Progenitor cell of endocrine pancreas (in vitro differentiated cells): ENCODE measurements around the gene B4GALT1. TPM values are rescaled to one million over a fixed set of nuclear protein-coding genes. Genes with fewer than 3 reads are reported as not detected.

Source experiments
- DNase-seq: peaks from one replicate; pipeline ENCODE4 v3.0.0; 2021; ENCODE audit warnings: low spot score; ENCODE audit not compliant: unreplicated experiment
- H3K27ac Mint-ChIP-seq: 2 replicates; pipeline ENCODE4 v1.8.0; 2021; ENCODE audit warnings: mild to moderate bottlenecking, moderate library complexity, mixed read lengths
- H3K27me3 Mint-ChIP-seq: 2 replicates; pipeline ENCODE4 v1.8.0; 2021; ENCODE audit warnings: mixed read lengths
- H3K36me3 Mint-ChIP-seq: 2 replicates; pipeline ENCODE4 v1.8.0; 2022; ENCODE audit warnings: mixed read lengths; ENCODE audit not compliant: insufficient read depth
- H3K4me1 Mint-ChIP-seq: 2 replicates; pipeline ENCODE4 v1.8.0; 2021; ENCODE audit warnings: low read depth, mixed read lengths
- H3K4me3 Mint-ChIP-seq: 2 replicates; pipeline ENCODE4 v1.8.0; 2021; ENCODE audit warnings: low read depth, mild to moderate bottlenecking, moderate library complexity, mixed read lengths
- H3K9me3 Mint-ChIP-seq: 2 replicates; pipeline ENCODE4 v1.8.0; 2021; ENCODE audit warnings: low read depth, mixed read lengths
- total RNA-seq: library from RNA; stranded (reverse); gene quantifications from 2 replicates; pipeline ENCODE4 v1.2.1, GENCODE V29; 2021
- TF ChIP-seq, protein P1 (sequence below): fragments of 200-600 bp; sonication (generic); IDR thresholded peaks from one replicate; pipeline ENCODE4 v1.5.0; 2021; ENCODE audit warnings: antibody characterized with exemption, mild to moderate bottlenecking; ENCODE audit not compliant: unreplicated experiment

Gene B4GALT1
- total RNA-seq, 1 donor from 2014 or later: 49.9 TPM

- TF ChIP-seq, protein P1, sequence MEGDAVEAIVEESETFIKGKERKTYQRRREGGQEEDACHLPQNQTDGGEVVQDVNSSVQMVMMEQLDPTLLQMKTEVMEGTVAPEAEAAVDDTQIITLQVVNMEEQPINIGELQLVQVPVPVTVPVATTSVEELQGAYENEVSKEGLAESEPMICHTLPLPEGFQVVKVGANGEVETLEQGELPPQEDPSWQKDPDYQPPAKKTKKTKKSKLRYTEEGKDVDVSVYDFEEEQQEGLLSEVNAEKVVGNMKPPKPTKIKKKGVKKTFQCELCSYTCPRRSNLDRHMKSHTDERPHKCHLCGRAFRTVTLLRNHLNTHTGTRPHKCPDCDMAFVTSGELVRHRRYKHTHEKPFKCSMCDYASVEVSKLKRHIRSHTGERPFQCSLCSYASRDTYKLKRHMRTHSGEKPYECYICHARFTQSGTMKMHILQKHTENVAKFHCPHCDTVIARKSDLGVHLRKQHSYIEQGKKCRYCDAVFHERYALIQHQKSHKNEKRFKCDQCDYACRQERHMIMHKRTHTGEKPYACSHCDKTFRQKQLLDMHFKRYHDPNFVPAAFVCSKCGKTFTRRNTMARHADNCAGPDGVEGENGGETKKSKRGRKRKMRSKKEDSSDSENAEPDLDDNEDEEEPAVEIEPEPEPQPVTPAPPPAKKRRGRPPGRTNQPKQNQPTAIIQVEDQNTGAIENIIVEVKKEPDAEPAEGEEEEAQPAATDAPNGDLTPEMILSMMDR: no peak
- no peak for DNase-seq
- H3K4me1 Mint-ChIP-seq: no peaks in the 10 kb centered on the region
- H3K27ac Mint-ChIP-seq: no peak overlapping the region
- H3K4me3 Mint-ChIP-seq: no peak overlapping the region
- H3K36me3 Mint-ChIP-seq: no peaks in the 10 kb centered on the region
- no peaks in the 10 kb centered on the region for H3K9me3 Mint-ChIP-seq
- no peaks in the 10 kb centered on the region for H3K27me3 Mint-ChIP-seq
Observed at GRCh38 chr9:33105959-33106358, 61.2 kb downstream of the B4GALT1 start.

- Mint-ChIP-seq H3K27ac (no peak overlapping the region), H3K36me3 (no peaks in the 10 kb centered on the region)
- TF ChIP-seq, protein P1: no peak
Observed at GRCh38 chr9:33105504-33105903, 61.6 kb downstream of the B4GALT1 start.

GRCh38 chr9:33104401-33104800 lies 62.7 kb downstream of the B4GALT1 start:
- Mint-ChIP-seq H3K4me1 (no peaks in the 10 kb centered on the region), H3K36me3 (no peaks in the 10 kb centered on the region), H3K9me3 (no peaks in the 10 kb centered on the region), H3K27me3 (no peaks in the 10 kb centered on the region), H3K4me3 (no peak overlapping the region), H3K27ac (no peak overlapping the region)
- TF ChIP-seq, protein P1: no peak
- DNase-seq: no peak

More at GRCh38 chr9:33105504-33105903, 61.6 kb downstream of the B4GALT1 start:
- Mint-ChIP-seq H3K9me3 (no peaks in the 10 kb centered on the region), H3K27me3 (no peaks in the 10 kb centered on the region), H3K4me1 (no peaks in the 10 kb centered on the region), H3K4me3 (no peak overlapping the region)
- no peak for DNase-seq

GRCh38 chr9:33103501-33104281 lies 63.4 kb downstream of the B4GALT1 start:
- no peaks in the 10 kb centered on the region for H3K27me3 Mint-ChIP-seq
- peak overlapping the region; percentile 30 for H3K27ac Mint-ChIP-seq
- TF ChIP-seq, protein P1: no peak
- H3K4me3 Mint-ChIP-seq: no peak overlapping the region
- H3K4me1 Mint-ChIP-seq: no peaks in the 10 kb centered on the region
- H3K9me3 Mint-ChIP-seq: no peaks in the 10 kb centered on the region
- DNase-seq: no peak
- H3K36me3 Mint-ChIP-seq: no peaks in the 10 kb centered on the region

GRCh38 chr9:33102551-33103210 lies 64.5 kb downstream of the B4GALT1 start:
- Mint-ChIP-seq H3K36me3 (no peaks in the 10 kb centered on the region), H3K27me3 (no peaks in the 10 kb centered on the region), H3K4me1 (no peaks in the 10 kb centered on the region), H3K27ac (no peak overlapping the region), H3K9me3 (no peaks in the 10 kb centered on the region), H3K4me3 (no peak overlapping the region)
- TF ChIP-seq, protein P1: no peak
- DNase-seq: no peak
